Activated CD8-positive, alpha-beta memory T cell treated with anti-CD3 and anti-CD28 coated beads for 24 hours (primary cell): ENCODE measurements around the gene BECN2.
"Not testable (repeated sequence)": the region's sequence is repeated elsewhere in the genome, so short reads cannot be mapped to it uniquely, and the experiment has no call there.

ENCODE experiments used
- DNase-seq: peaks from one replicate; pipeline ENCODE4 v3.0.0-alpha.2; 2020

The BECN2 gene

GRCh38 chr1:241985787-241986186 lies 28.2 kb downstream of the BECN2 start:
- DNase-seq, result no peak

- not testable (repeated sequence) for DNase-seq
Measured at GRCh38 chr1:241988389-241988930, 30.9 kb downstream of the BECN2 start.

GRCh38 chr1:241990040-241990439 lies 32.5 kb downstream of the BECN2 start:
- DNase-seq, result no peak

GRCh38 chr1:241992734-241993133 lies 35.2 kb downstream of the BECN2 start:
- no peak for DNase-seq

DNA sequence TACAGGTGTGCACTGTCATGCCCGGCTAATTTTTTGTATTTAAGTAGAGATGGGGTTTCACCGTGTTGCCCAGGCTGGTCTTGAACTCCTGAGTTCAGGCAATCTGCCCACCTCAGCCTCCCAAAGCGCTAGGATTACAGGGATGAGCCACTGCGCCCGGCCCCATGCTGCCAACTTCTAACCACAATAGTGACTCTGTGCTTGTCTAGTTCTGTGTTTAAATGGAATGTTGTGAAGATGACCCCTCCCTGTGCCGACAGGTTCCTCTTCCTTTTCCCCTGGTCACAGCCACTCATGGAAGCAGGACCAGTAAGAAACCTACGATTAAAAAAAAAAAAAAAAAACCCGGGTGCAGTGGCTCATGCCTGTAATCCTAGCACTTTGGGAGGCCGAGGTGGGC lies 36.6 kb downstream of the BECN2 start:
- DNase-seq, result no peak

GRCh38 chr1:241997401-241997998 lies 39.9 kb downstream of the BECN2 start:
- no peak for DNase-seq

- peak; percentile 78 for DNase-seq
Measured at GRCh38 chr1:241998412-241998921, 40.9 kb downstream of the BECN2 start.

- no peak for DNase-seq
Measured at GRCh38 chr1:241999026-241999425, 41.5 kb downstream of the BECN2 start, which contains the start of gene MAP1LC3C. Gene MAP1LC3C (minus strand): TSS chr1:241999098. CDS start chr1:241999008, 90 bp downstream.

DNA sequence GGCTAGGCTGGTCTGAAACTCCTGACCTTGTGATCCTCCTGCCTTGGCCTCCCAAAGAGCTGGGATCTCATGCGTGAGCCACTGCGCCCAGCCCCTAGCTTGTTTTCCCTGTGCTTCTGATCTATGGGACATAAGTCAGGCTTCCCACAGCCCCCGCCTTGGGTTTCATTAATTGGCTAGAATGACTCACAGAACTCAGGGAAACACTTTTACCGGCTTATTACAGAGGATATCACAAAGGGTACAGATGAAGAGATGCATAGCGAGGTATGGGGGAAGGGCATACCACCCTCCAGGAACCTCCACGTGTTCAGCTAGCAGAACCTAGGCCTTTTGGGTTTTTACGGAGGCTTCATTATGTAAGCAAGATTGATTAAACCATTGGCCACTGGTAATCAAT lies 42.9 kb downstream of the BECN2 start:
- no peak for DNase-seq

DNA sequence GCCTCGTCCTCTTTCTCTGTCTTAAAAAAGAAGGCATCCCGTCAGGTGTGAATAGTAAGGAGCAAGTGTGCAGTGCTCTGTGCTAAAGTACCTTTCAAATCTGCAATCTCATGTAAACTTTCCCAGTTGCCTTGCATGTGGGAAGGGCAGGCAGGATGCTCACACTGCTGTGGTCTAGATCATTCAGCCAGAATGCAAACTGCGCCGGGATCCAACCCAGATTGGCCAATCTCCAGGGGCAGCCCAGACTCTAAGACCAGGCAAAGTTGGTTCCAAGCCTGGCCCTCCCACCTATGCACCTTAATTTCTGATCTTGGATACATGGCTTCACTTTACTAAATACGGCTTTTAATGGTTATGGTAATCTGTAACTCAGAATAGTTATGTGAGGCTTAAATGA lies 44.5 kb downstream of the BECN2 start:
- DNase-seq, result no peak

DNA sequence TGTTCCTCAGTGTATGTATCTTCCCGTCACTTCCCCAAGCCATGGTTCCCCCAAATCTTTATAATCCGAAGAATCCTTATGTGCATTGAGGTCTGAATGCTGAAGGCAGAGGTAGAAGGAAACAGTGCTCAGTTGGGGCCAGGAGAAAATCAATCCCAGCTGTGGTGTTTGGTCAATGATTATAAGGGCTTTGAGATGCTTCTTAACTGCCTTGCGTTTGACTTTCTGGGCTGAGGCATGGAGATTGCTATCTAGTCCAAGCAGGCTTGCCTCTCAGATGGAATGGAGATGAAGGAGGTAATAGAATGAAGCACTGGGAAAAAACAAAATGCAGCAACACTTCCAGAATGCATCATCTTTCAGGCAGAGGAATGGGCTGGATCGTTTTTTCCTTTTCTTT lies 44.9 kb downstream of the BECN2 start:
- no peak for DNase-seq

- DNase-seq, result no peak
Measured at GRCh38 chr1:242004751-242005495, 47.4 kb downstream of the BECN2 start.

GRCh38 chr1:242005866-242006535 lies 48.4 kb downstream of the BECN2 start:
- DNase-seq, result no peak

GRCh38 chr1:242006976-242007375 lies 49.4 kb downstream of the BECN2 start:
- DNase-seq, result no peak
